SK-N-SH (cell line): ENCODE measurements around the gene TMEM120B. TPM values are rescaled to one million over a fixed set of nuclear protein-coding genes. Genes with fewer than 3 reads are reported as not detected.
A peak's percentile ranks its signal among the peaks of the same experiment; 100 is the strongest.

Experiments used
- CTCF ChIA-PET: fragments of 300-600, 350-600 bp; formaldehyde crosslinking; extraction: SDS; loops from one replicate; lab custom pipeline; 2021; lab: Yijun Ruan, JAX
- POLR2A ChIA-PET: fragments of 350-600 bp; sonication (Branson Sonifier 250); formaldehyde crosslinking; extraction: SDS; loops from one replicate; lab custom pipeline; 2020; ENCODE audit warnings: antibody characterized with exemption, inconsistent platforms; lab: Yijun Ruan, JAX
- DNase-seq: peaks from one replicate; pipeline ENCODE4 v3.0.0; 2012
- H2AFZ ChIP-seq: fragments of 200-600 bp; sonication (generic); 2 replicates; pipeline ENCODE4 v1.8.1; 2016; ENCODE audit warnings: antibody characterized with exemption, mild to moderate bottlenecking, low read depth
- H3F3A ChIP-seq: fragments of 200-600 bp; sonication (generic); replicated peaks from 2 replicates; pipeline ENCODE3; 2016; ENCODE audit warnings: antibody characterized with exemption, mild to moderate bottlenecking; ENCODE audit not compliant: insufficient read depth
- H3K27ac ChIP-seq, 2 experiments: fragments of 200-500 bp in 1 of 2; fragments of 200-600 bp in 1 of 2; sonication (Bioruptor generic) in 1 of 2; sonication (generic), shearing (Covaris generic) in 1 of 2; 2 replicates each; pipeline versions ENCODE4 v1.5.1 to v1.6.1; 2014 to 2016; ENCODE audit warnings: low read depth in 2 of 2, inconsistent platforms in 1 of 2, low read length in 1 of 2, mild to moderate bottlenecking in 1 of 2, mixed read lengths in 1 of 2
- H3K27me3 ChIP-seq: fragments of 200-600 bp; sonication (generic), shearing (Covaris generic); 2 replicates; pipeline ENCODE4 v1.6.1; 2016; ENCODE audit warnings: mixed run types; ENCODE audit not compliant: insufficient read depth
- H3K36me3 ChIP-seq, 2 experiments: fragments of 200-500 bp in 1 of 2; fragments of 200-600 bp in 1 of 2; sonication (Bioruptor generic) in 1 of 2; sonication (generic) in 1 of 2; replicated peaks in 1 of 2; 2 replicates each; pipeline versions ENCODE3 to v1.5.1; 2014 to 2016; ENCODE audit warnings: low read length in 1 of 2, mild to moderate bottlenecking in 1 of 2; ENCODE audit not compliant: insufficient read depth in 2 of 2, control insufficient read depth in 1 of 2
- H3K4me1 ChIP-seq, 2 experiments: fragments of 200-500 bp in 1 of 2; fragments of 200-600 bp in 1 of 2; sonication (Bioruptor generic) in 1 of 2; sonication (generic), shearing (Covaris generic) in 1 of 2; 2 replicates each; pipeline versions ENCODE4 v1.5.1 to v1.6.1; 2014 to 2016; ENCODE audit warnings: low read depth in 1 of 2, low read length in 1 of 2, mixed run types in 1 of 2; ENCODE audit not compliant: insufficient read depth in 2 of 2, control insufficient read depth in 1 of 2
- H3K4me2 ChIP-seq: fragments of 200-600 bp; sonication (generic), shearing (Covaris generic); 2 replicates; pipeline ENCODE4 v1.6.1; 2017; ENCODE audit warnings: mixed run types
- H3K4me3 ChIP-seq, 2 experiments: fragments of 200-500 bp in 1 of 2; fragments of 200-600 bp in 1 of 2; sonication (Bioruptor generic) in 1 of 2; sonication (generic), shearing (Covaris generic) in 1 of 2; 2 replicates each; pipeline versions ENCODE4 v1.5.1 to v1.8.1; 2014 to 2016; ENCODE audit warnings: low read depth in 2 of 2, inconsistent platforms in 1 of 2, low read length in 1 of 2, mild to moderate bottlenecking in 1 of 2, mixed read lengths in 1 of 2, moderate library complexity in 1 of 2
- H3K79me2 ChIP-seq: fragments of 200-600 bp; sonication (generic); 2 replicates; pipeline ENCODE4 v1.8.1; 2017; ENCODE audit warnings: mild to moderate bottlenecking; ENCODE audit not compliant: insufficient read depth
- H3K9ac ChIP-seq: fragments of 200-600 bp; sonication (generic); 2 replicates; pipeline ENCODE4 v1.6.1; 2017; ENCODE audit warnings: mixed run types
- H3K9me2 ChIP-seq: fragments of 200-600 bp; sonication (generic); 2 replicates; pipeline ENCODE4 v1.6.1; 2017; ENCODE audit warnings: mixed run types
- H3K9me3 ChIP-seq: fragments of 200-600 bp; sonication (generic); 2 replicates; pipeline ENCODE4 v1.6.1; 2017; ENCODE audit warnings: mixed run types, mild to moderate bottlenecking, moderate library complexity
- H4K20me1 ChIP-seq: fragments of 200-600 bp; sonication (generic); 2 replicates; pipeline ENCODE4 v1.6.1; 2017; ENCODE audit warnings: mild to moderate bottlenecking, mixed run types; ENCODE audit not compliant: insufficient read depth
- CHD2 ChIP-seq: fragments of 150-350 bp; IDR thresholded peaks from 2 replicates; pipeline ENCODE4 v1.6.1; 2018; ENCODE audit warnings: low read length; ENCODE audit not compliant: partially characterized antibody
- ELF1 ChIP-seq: IDR thresholded peaks from 2 replicates; pipeline ENCODE4 v1.4.0; 2012
- EP300 ChIP-seq, 2 experiments: IDR thresholded peaks; 2 replicates each; pipeline versions ENCODE4 v1.4.0 to v1.6.1; 2012; ENCODE audit warnings: borderline replicate concordance in 1 of 2, low read depth in 1 of 2, low read length in 1 of 2
- FOXJ3 ChIP-seq: sonication (generic); formaldehyde crosslinking; IDR thresholded peaks from 2 replicates; pipeline ENCODE4 v1.5.1; 2020; ENCODE audit warnings: mild to moderate bottlenecking, missing genetic modification reagents
- JUND ChIP-seq: IDR thresholded peaks from 2 replicates; pipeline ENCODE4 v1.4.0; 2012
- MEF2A ChIP-seq: IDR thresholded peaks from 2 replicates; pipeline ENCODE4 v1.4.0; 2012; ENCODE audit warnings: low read depth, borderline replicate concordance
- MXI1 ChIP-seq: IDR thresholded peaks from 2 replicates; pipeline ENCODE4 v1.6.1; 2012; ENCODE audit warnings: mild to moderate bottlenecking, low read depth, low read length, improper control_type of control experiment
- NRF1 ChIP-seq: IDR thresholded peaks from 2 replicates; pipeline ENCODE4 v1.6.1; 2012; ENCODE audit warnings: low read depth, mild to moderate bottlenecking, low read length
- POLR2AphosphoS5 ChIP-seq: IDR thresholded peaks from 2 replicates; pipeline ENCODE4 v1.6.1; 2012; ENCODE audit warnings: low read depth, low read length
- RXRA ChIP-seq: IDR thresholded peaks from 2 replicates; pipeline ENCODE4 v1.4.0; 2012; ENCODE audit warnings: low read depth, mild to moderate bottlenecking, borderline replicate concordance
- SIN3A ChIP-seq: IDR thresholded peaks from 2 replicates; pipeline ENCODE4 v1.6.1; 2012; ENCODE audit warnings: low read depth, mild to moderate bottlenecking, low read length, moderate library complexity, borderline replicate concordance
- SMC3 ChIP-seq: IDR thresholded peaks from 2 replicates; pipeline ENCODE4 v1.6.1; 2012; ENCODE audit warnings: low read depth, low read length, improper control_type of control experiment
- TAF1 ChIP-seq: IDR thresholded peaks from 2 replicates; pipeline ENCODE4 v1.6.1; 2012; ENCODE audit warnings: low read depth, mild to moderate bottlenecking, low read length, moderate library complexity, borderline replicate concordance
- USF2 ChIP-seq: fragments of 150-350 bp; IDR thresholded peaks from 2 replicates; pipeline ENCODE4 v1.6.1; 2017; ENCODE audit warnings: antibody characterized with exemption, low read length, low read depth, borderline replicate concordance
- YY1 ChIP-seq: IDR thresholded peaks from 2 replicates; pipeline ENCODE4 v1.4.0; 2012; ENCODE audit warnings: low read depth, mild to moderate bottlenecking
- WGBS: methylation state at CpG from one replicate; pipeline ENCODE4 v1.1.6; 2017; ENCODE audit warnings: low lambda C conversion rate; 5-methylcytosine and 5-hydroxymethylcytosine counted together
- polyA plus RNA-seq, 3 experiments: library from polyadenylated mRNA; depleted of rRNA; stranded (reverse); fragments of >200 nt; gene quantifications; 2 replicates each; pipeline ENCODE4 v1.2.3, GENCODE V29; 2012
- TF ChIP-seq, protein P1 (sequence below): IDR thresholded peaks from 2 replicates; pipeline ENCODE4 v1.6.1; 2012; ENCODE audit warnings: mild to moderate bottlenecking, low read depth, low read length, moderate library complexity

The TMEM120B gene
- polyA plus RNA-seq, 1 of the 3 experiments (the other 2 are of a cell fraction): 15.4 TPM

GRCh38 chr12:121800694-121801594, 88.4 kb downstream of the TMEM120B start:
- 4% methylated on average over 18 of the region's 86 CpGs for WGBS
- Histone ChIP-seq H3K4me3 (peak overlapping the region; percentile 70 to 73), H4K20me1 (no peaks in the 10 kb centered on the region; the same call in 1 of the 2 replicates), H3F3A (peaks cover 50% of the 10 kb centered on the region), H3K79me2 (peaks cover 72% of the 10 kb centered on the region), H3K9ac (peak overlapping the region; percentile 88), H3K27ac (peak overlapping the region; percentile 98 to 99), H3K4me1 (peaks cover 30 to 38% of the 10 kb centered on the region in 2 experiments), H2AFZ (no peak overlapping the region), H3K36me3 (peaks cover 9 to 11% of the 10 kb centered on the region in 2 experiments), H3K9me3 (no peaks in the 10 kb centered on the region), H3K27me3 (no peaks in the 10 kb centered on the region), H3K9me2 (no peaks in the 10 kb centered on the region), H3K4me2 (peak overlapping the region; percentile 77)
- peak; percentile 62 for DNase-seq
- ChIA-PET CTCF (interaction anchor here (0.7 to 18.3 kb wide), 5 partner anchors 6 to 87 kb away, joined by 3 to 675 read pairs (median 15); partner anchors contain the start of genes PSMD9, RHOF and SETD1B), POLR2A (interaction anchor here (1.2 to 3.4 kb wide), 3 partner anchors 10 to 87 kb away, joined by 3 to 30 read pairs (median 5); no protein-coding TSS in a partner anchor)
- TF ChIP-seq SMC3 (no peak), USF2 (no peak), MXI1 (no peak), MEF2A (no peak), TAF1 (peak; percentile 81), ELF1 (no peak), YY1 (peak; percentile 85), NRF1 (peak; percentile 28; the same call in 1 of the 2 replicates), EP300 (IDR thresholded peaks at IDR 0.05; ENCODE audit: borderline replicate concordance in 1 of 2, low read depth in 1 of 2, low read length in 1 of 2) (0 out of 4 replicates have a peak, but pooled peaks of 1 of the 2 experiments have one; percentile 7), CHD2 (no peak), JUND (no peak), RXRA (no peak), FOXJ3 (CRISPR knock-in tag) (no peak), POLR2AphosphoS5 (peak; percentile 55; the same call in 1 of the 2 replicates), SIN3A (no peak)
- TF ChIP-seq, protein P1, sequence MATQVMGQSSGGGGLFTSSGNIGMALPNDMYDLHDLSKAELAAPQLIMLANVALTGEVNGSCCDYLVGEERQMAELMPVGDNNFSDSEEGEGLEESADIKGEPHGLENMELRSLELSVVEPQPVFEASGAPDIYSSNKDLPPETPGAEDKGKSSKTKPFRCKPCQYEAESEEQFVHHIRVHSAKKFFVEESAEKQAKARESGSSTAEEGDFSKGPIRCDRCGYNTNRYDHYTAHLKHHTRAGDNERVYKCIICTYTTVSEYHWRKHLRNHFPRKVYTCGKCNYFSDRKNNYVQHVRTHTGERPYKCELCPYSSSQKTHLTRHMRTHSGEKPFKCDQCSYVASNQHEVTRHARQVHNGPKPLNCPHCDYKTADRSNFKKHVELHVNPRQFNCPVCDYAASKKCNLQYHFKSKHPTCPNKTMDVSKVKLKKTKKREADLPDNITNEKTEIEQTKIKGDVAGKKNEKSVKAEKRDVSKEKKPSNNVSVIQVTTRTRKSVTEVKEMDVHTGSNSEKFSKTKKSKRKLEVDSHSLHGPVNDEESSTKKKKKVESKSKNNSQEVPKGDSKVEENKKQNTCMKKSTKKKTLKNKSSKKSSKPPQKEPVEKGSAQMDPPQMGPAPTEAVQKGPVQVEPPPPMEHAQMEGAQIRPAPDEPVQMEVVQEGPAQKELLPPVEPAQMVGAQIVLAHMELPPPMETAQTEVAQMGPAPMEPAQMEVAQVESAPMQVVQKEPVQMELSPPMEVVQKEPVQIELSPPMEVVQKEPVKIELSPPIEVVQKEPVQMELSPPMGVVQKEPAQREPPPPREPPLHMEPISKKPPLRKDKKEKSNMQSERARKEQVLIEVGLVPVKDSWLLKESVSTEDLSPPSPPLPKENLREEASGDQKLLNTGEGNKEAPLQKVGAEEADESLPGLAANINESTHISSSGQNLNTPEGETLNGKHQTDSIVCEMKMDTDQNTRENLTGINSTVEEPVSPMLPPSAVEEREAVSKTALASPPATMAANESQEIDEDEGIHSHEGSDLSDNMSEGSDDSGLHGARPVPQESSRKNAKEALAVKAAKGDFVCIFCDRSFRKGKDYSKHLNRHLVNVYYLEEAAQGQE: peak; percentile 14; the same call in 1 of the 2 replicates
